SK-N-SH treated with all-trans-retinoic acid at 6 μM for 48 hours (cell line): ENCODE results near the gene SUGCT.

ENCODE experiments used
- ARNTL ChIP-seq: fragments of 450-650 bp; formaldehyde crosslinking; IDR thresholded peaks from 2 replicates; pipeline ENCODE4 v1.5.0; 2020; ENCODE audit warnings: low read depth, mild to moderate bottlenecking, moderate library complexity, borderline replicate concordance
- CSDC2 ChIP-seq: fragments of 250-450 bp; sonication (Bioruptor Pico); IDR thresholded peaks from 2 replicates; pipeline ENCODE4 v1.5.0; 2020; ENCODE audit warnings: mild to moderate bottlenecking, moderate library complexity
- ESRRG ChIP-seq: fragments of 250-450 bp; sonication (Bioruptor Pico); IDR thresholded peaks from 2 replicates; pipeline ENCODE4 v1.6.1; 2021; ENCODE audit warnings: mild to moderate bottlenecking
- ISL1 ChIP-seq: fragments of 250-450 bp; sonication (Bioruptor Pico); IDR thresholded peaks from 2 replicates; pipeline ENCODE4 v2.1.2; 2022; ENCODE audit warnings: mild to moderate bottlenecking, moderate library complexity
- OSR1 ChIP-seq: fragments of 250-450 bp; sonication (Bioruptor Pico); IDR thresholded peaks from 2 replicates; pipeline ENCODE4 v1.8.0; 2022; ENCODE audit warnings: moderate library complexity, mild to moderate bottlenecking, inconsistent platforms
- ZFP3 ChIP-seq: fragments of 250-450 bp; sonication (Bioruptor Pico); IDR thresholded peaks from 2 replicates; pipeline ENCODE4 v1.5.0; 2020; ENCODE audit warnings: mild to moderate bottlenecking, moderate library complexity
- ZFP30 ChIP-seq: fragments of 450-650 bp; formaldehyde crosslinking; IDR thresholded peaks from 2 replicates; pipeline ENCODE4 v1.5.0; 2022; ENCODE audit warnings: mild to moderate bottlenecking, moderate library complexity
- ZNF8 ChIP-seq: fragments of 450-650 bp; formaldehyde crosslinking; IDR thresholded peaks from 2 replicates; pipeline ENCODE4 v1.5.0; 2020; ENCODE audit warnings: mild to moderate bottlenecking, moderate library complexity
- TF ChIP-seq, protein P1 (sequence below): fragments of 250-450 bp; sonication (Bioruptor Pico); IDR thresholded peaks from 2 replicates; pipeline ENCODE4 v1.8.0; 2020; ENCODE audit warnings: mild to moderate bottlenecking, moderate library complexity, borderline replicate concordance
- TF ChIP-seq, protein P2 (sequence below): fragments of 250-450 bp; sonication (Bioruptor Pico); IDR thresholded peaks from 2 replicates; pipeline ENCODE4 v1.5.1; 2020; ENCODE audit warnings: low read depth, mild to moderate bottlenecking, moderate library complexity

DNA sequence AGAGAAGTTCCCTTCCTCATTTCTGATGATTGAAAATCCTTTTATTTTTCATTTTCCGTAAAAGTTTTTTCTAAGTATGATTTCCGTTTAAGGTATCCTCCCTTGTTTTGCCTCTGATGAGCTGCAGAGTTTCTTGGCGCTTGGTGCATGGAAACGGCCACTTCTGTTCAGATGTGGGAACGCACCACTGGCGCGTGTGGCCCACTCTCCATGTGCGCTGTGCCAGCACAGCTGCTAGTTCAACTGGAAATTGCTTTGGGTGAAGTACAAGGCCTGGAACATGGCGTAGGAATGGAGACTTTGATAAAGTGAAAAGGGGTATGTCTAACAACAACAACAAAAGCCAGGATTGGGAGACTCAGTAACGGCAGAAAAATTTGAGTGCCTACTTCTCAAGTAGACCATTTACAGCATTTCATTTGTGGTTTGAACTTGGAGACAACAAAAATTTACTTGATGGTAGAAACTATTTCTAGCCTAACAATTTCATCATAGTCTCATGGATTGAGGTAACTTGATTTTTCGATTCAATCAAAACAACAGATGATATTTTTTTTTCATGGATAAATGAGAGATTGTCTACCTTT, 364.2 kb downstream of the SUGCT start:
- TF ChIP-seq ESRRG (CRISPR knock-in tag): no peak
- TF ChIP-seq, protein P1, sequence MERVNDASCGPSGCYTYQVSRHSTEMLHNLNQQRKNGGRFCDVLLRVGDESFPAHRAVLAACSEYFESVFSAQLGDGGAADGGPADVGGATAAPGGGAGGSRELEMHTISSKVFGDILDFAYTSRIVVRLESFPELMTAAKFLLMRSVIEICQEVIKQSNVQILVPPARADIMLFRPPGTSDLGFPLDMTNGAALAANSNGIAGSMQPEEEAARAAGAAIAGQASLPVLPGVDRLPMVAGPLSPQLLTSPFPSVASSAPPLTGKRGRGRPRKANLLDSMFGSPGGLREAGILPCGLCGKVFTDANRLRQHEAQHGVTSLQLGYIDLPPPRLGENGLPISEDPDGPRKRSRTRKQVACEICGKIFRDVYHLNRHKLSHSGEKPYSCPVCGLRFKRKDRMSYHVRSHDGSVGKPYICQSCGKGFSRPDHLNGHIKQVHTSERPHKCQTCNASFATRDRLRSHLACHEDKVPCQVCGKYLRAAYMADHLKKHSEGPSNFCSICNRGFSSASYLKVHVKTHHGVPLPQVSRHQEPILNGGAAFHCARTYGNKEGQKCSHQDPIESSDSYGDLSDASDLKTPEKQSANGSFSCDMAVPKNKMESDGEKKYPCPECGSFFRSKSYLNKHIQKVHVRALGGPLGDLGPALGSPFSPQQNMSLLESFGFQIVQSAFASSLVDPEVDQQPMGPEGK (CRISPR knock-in tag): no peak
- no peak for TF ChIP-seq ARNTL (CRISPR knock-in tag)
- no peak for TF ChIP-seq OSR1 (CRISPR knock-in tag)
- no peak for TF ChIP-seq ISL1 (CRISPR knock-in tag)
- no peak for TF ChIP-seq ZFP30 (CRISPR knock-in tag)
- TF ChIP-seq ZNF8 (CRISPR knock-in tag): no peak
- TF ChIP-seq, protein P2, sequence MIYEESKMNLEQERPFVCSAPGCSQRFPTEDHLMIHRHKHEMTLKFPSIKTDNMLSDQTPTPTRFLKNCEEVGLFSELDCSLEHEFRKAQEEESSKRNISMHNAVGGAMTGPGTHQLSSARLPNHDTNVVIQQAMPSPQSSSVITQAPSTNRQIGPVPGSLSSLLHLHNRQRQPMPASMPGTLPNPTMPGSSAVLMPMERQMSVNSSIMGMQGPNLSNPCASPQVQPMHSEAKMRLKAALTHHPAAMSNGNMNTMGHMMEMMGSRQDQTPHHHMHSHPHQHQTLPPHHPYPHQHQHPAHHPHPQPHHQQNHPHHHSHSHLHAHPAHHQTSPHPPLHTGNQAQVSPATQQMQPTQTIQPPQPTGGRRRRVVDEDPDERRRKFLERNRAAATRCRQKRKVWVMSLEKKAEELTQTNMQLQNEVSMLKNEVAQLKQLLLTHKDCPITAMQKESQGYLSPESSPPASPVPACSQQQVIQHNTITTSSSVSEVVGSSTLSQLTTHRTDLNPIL (CRISPR knock-in tag): no peak
- TF ChIP-seq ZFP3 (CRISPR knock-in tag): no peak
- no peak for TF ChIP-seq CSDC2 (CRISPR knock-in tag)
